HepG2 (cell line): ENCODE data around the gene PRIMA1. TPM values are rescaled to one million over a fixed set of nuclear protein-coding genes. Genes with fewer than 3 reads are reported as not detected.

Experiments
- AKNA ChIP-seq: sonication (generic); formaldehyde crosslinking; IDR thresholded peaks from 2 replicates; pipeline ENCODE4 v1.4.0; 2020; ENCODE audit warnings: missing genetic modification reagents, borderline replicate concordance
- FIP1L1 ChIP-seq: fragments of 200-400 bp; formaldehyde crosslinking; IDR thresholded peaks from 2 replicates; pipeline ENCODE4 v1.6.1; 2018; ENCODE audit warnings: low read depth, mild to moderate bottlenecking, low read length, moderate library complexity, borderline replicate concordance; ENCODE audit not compliant: insufficient read depth
- HMGA1 ChIP-seq: sonication (generic); formaldehyde crosslinking; conservative IDR thresholded peaks from 2 replicates; pipeline ENCODE4 v1.4.0; 2020; ENCODE audit warnings: missing genetic modification reagents
- HNF1B ChIP-seq: sonication (generic); formaldehyde crosslinking; IDR thresholded peaks from 2 replicates; pipeline ENCODE4 v1.5.1; 2020; ENCODE audit warnings: mild to moderate bottlenecking, moderate library complexity, missing genetic modification reagents
- MIER2 ChIP-seq: IDR thresholded peaks from 2 replicates; pipeline ENCODE4 v1.6.1; 2016; ENCODE audit warnings: missing biosample characterization, missing genetic modification reagents
- PCBP2 ChIP-seq: fragments of 200-400 bp; formaldehyde crosslinking; optimal IDR thresholded peaks from 2 replicates; pipeline ENCODE3; 2018; ENCODE audit warnings: low read length, low read depth; ENCODE audit not compliant: poor library complexity, severe bottlenecking
- ZBTB1 ChIP-seq: sonication (generic); formaldehyde crosslinking; IDR thresholded peaks from 2 replicates; pipeline ENCODE4 v1.4.0; 2020; ENCODE audit warnings: missing genetic modification reagents, borderline replicate concordance
- ZNF451 ChIP-seq: sonication (generic); formaldehyde crosslinking; IDR thresholded peaks from 2 replicates; pipeline ENCODE4 v1.5.0; 2020; ENCODE audit warnings: mild to moderate bottlenecking, missing genetic modification reagents
- ZNF609 ChIP-seq: sonication (generic); formaldehyde crosslinking; IDR thresholded peaks from 2 replicates; pipeline ENCODE4 v1.4.0; 2020; ENCODE audit warnings: mild to moderate bottlenecking, missing genetic modification reagents, borderline replicate concordance
- ZNF670 ChIP-seq: sonication (generic); formaldehyde crosslinking; IDR thresholded peaks from 2 replicates; pipeline ENCODE4 v1.8.0; 2022; ENCODE audit warnings: mild to moderate bottlenecking, missing genetic modification reagents, borderline replicate concordance
- ZNF674 ChIP-seq: sonication (generic); formaldehyde crosslinking; IDR thresholded peaks from 2 replicates; pipeline ENCODE4 v1.5.0; 2020; ENCODE audit warnings: low read depth, mild to moderate bottlenecking, missing genetic modification reagents
- ZNF746 ChIP-seq: sonication (generic); formaldehyde crosslinking; IDR thresholded peaks from 2 replicates; pipeline ENCODE4 v1.8.0; 2022; ENCODE audit warnings: mild to moderate bottlenecking, missing genetic modification reagents
- polyA plus RNA-seq, 8 experiments: library from polyadenylated mRNA; depleted of rRNA in 3 of 8; stranded (reverse) in 7 of 8; unstranded in 1 of 8; fragments of >200 nt; fragmentation: Illumina TruSeq in 4 of 8; extraction: Trizol in 4 of 8; gene quantifications; 2 replicates each; pipeline versions ENCODE4 v1.2.1 to v1.2.3, GENCODE V29; 2011 to 2016; ENCODE audit warnings: low read depth in 4 of 8, missing spikeins in 1 of 8, mixed read lengths in 1 of 8; ENCODE audit not compliant: insufficient read depth in 1 of 8
- total RNA-seq, 5 experiments: library from RNA; depleted of rRNA; stranded (reverse); fragments of >200 nt; fragmentation: Illumina TruSeq; extraction: Trizol; gene quantifications; 2 replicates each; pipeline ENCODE4 v1.2.3, GENCODE V29; 2016; ENCODE audit warnings: low read depth in 1 of 5

Gene PRIMA1
- total and polyA plus RNA-seq, 2 of the 13 experiments (the other 11 are each of a cell fraction or from before 2014, with no cell fraction given), result 2.4 to 3.2 TPM

- TF ChIP-seq ZNF609 (CRISPR knock-in tag) (no peak), ZNF451 (CRISPR knock-in tag) (no peak), PCBP2 (no peak), AKNA (CRISPR knock-in tag) (no peak), HMGA1 (no peak), ZNF670 (CRISPR knock-in tag) (no peak), MIER2 (CRISPR knock-in tag) (no peak), ZNF674 (no peak), FIP1L1 (no peak), HNF1B (CRISPR knock-in tag) (no peak), ZBTB1 (CRISPR knock-in tag) (no peak), ZNF746 (CRISPR knock-in tag) (no peak)
These were observed 34.6 kb downstream of the PRIMA1 start (continued) for GRCh38 chr14:93753647-93754046.
